ENCODE data around the gene PHF3.

- TF ChIP-seq CTCF (IDR thresholded peaks at IDR 0.05; ENCODE audit: insufficient read depth, low read depth, low read length) (no peak), EZH2 (IDR thresholded peaks at IDR 0.05; ENCODE audit: insufficient read depth, low read length) (no peak)
These were observed 47.5 kb downstream of the PHF3 start for GRCh38 chr6:63683071-63683603.

Data from astrocyte (in vitro differentiated cells and primary cell).